ENCODE results near the gene CNPY4.

CNPY4 gene

DNA sequence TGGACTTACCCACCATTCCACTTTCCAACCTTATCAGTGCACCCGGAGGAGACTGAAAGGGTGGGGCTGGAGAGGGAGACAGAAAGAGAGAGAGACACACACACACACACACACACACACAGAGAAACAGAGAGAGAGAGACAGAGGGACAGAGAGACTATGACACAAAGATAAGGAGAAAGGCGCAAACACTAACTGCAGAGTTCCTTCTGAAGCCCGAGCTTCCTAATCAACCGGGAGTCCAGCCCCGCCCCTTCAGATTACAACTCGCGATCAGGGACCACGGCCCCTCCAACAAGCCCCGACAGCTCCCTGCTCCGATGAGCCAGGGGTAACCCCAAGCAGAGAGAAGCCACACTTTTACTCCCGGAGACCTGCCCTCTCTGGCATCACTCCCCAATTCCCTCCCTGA lies 48.5 kb downstream of the CNPY4 start:
- peak; percentile 27 for DNase-seq (ENCODE audit: low read depth)

DNA sequence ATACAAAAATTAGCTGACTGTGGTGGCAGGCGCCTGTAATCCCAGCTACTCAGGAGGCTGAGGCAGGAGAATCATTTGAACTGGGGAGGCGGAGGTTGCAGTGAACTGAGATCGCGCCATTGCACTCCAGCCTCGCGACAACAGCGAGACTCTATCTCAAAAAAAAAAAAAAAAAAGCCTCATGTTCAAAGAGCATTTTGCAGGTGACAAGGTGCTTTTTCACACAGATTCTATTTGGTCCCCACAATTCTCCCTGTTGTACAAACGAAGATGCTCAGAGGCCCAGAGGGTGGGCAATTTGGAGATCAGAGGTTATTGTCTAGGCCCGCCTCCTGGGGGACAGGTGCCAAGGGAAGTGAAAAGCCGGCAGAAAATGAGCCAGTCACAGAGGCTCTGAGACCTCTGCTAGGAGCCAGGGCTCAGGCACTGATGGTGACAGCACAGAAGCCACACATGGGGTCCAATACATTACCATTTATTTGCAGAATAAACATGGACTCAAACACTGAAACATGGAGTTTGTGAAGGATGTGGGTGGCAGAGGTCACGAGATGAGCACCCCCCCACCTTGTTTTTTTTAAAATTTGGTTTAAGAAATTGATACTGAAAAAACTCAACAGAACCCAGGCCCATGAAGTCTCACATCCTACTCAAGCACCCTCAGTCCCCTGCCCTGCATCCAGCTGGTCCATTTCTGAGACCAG lies 49.9 kb downstream of the CNPY4 start:
- DNase-seq (ENCODE audit: low read depth): no peak

DNA sequence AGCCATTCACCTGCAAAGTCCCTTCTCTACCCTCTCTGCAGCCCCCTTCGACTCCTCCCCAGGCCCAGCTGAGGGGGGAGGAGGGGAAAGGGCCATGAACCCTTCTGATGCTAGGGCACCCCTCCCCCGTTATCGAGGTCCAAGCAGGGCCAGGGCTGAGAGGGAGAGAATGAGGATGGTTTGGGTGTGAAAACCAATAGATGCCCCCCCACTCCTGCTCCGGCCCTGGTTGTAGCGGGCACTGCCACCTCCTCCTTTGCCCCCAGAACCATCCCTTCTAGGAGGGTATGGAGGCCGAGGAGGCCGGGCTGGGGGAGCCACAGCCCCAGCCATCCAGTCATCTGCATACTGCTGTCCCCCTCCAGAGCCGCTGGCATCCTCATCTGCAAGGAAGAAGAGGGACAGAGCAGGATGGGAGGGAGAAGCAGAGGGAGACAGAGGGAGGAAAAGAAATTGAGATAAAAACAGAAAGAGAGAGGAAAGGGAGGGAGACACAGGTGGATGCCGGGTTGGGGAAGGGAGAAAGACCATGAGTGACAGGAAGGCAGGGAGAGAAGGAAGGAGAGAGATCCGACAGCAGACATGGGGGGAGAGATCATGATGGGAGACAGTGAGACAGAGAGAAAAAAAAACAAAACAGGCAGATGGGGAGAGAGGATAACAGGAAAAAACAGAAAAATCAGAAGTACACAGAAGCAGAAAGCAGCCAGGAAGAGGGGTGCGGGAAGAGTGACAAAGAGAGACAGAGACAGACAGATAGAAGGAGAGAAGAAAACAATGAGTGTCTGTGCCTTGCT lies 50.9 kb downstream of the CNPY4 start:
- no peak for DNase-seq (ENCODE audit: low read depth)

DNA sequence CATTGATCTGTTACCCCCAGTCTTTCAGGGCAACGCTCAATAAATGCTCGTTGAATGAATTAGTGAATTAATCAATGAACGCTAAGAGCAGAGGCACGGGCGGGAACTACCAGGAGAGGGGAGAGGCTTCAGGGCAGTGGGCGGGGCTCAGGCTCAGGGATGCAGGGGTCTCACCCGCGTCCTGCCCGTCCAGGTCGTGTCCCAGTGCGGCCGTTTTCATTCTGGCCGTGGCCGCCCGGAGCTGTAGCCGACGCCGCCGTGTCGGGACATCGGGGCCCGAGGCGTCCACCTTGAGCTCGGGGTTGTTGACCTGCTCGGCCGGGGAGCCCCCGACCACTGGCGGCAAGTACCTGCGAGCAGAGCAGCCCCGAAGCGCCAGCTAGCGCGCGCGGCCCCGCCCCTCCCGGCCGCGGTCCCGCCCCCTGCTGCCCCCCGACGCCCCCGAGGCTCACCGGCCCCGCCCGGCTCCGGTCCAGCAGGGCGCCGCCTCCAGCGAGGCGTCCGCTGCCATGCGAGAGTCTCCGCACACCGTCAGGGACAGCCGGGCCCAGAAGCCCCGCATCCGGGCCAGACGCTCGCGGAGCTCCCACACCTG lies 51.8 kb downstream of the CNPY4 start:
- DNase-seq (ENCODE audit: low read depth): no peak

DNA sequence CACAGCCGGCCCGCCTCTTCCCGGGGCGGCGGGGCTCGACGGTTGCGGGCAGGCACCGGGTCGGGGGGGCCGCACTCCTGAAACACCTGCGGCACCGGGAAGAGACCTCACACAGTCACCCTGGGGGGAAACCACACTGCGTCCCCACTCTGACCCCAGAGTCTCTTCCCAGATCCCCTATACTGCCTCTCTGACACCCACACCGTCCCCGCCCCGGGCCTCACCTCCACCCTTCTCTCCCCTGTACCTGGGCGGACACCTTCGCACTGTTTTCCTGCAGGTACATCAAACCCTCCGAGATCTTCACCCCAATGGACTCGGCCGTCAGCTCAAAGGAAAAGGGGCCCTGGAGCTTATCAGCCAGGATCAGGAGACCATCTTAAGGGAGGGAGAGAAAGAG lies 52.4 kb downstream of the CNPY4 start:
- no peak for DNase-seq (ENCODE audit: low read depth)

DNA sequence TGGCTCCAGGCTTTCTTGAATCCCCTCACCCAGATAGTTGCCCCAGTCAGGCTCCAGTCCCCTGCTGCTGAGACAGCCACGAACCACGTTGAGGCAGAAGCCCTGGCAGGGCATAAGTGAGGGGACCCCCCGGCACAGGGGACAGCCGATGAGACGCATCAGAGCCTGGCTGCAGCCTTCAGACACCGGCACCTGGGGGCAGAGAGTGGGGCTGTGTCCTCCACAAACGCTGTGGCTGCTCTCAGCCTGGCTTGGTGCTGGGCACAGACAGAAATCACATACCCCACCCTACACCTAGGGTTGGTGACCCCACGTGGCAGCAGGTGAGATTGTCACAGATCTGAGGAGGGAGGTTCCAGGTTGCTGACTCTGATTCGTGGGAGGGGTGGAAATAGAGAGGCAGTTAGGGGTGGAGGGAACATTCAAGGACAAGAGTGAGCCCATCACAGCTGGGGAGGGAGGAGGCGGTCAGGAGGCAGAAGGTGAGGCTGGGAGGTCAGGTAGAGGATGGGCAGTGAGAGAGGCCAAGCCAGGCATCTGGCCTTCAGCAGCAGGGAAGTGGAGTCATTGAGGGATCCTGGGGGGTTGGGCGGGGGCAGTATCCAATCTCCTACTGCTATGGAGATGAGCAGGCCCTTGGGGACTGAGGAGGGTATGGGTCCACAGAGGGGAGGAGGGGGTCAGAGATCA lies 54.5 kb downstream of the CNPY4 start:
- DNase-seq (ENCODE audit: low read depth): no peak

DNA sequence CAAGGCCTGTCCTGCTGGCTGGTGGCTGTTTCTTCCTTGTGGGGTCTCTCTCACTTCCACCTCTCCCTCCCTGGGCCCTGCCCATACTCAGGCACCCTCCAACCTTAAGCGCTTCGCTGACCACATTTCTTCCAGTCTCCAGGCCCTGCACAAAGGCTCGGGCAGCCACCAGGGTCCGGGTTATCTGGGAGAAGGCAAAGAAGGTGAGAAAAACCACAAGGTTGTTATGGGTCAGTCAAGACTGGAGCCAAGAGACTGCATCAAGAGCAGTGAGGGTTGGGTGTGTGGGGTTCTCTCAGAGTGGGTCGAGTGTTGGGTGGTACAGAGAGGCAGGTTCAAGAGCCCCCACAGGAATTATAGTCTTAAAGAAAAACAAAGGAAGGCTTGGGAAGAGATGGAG lies 55.1 kb downstream of the CNPY4 start:
- no peak for DNase-seq (ENCODE audit: low read depth)
